Right renal cortex interstitium (tissue), 3 donors: ENCODE results near the gene SOSTDC1. TPM values are rescaled to one million over a fixed set of nuclear protein-coding genes. Genes with fewer than 3 reads are reported as not detected.
"Not testable (repeated sequence)": the region's sequence is repeated elsewhere in the genome, so short reads cannot be mapped to it uniquely, and the experiment has no call there.

Experiments
- DNase-seq, 3 donors: peaks; one replicate each; pipeline ENCODE4 v3.0.0-alpha.2; 2013; ENCODE audit warnings: low read depth in 3 of 3, low spot score in 2 of 3
- polyA plus RNA-seq, 3 donors: library from polyadenylated mRNA; unstranded; fragments of 120-200 nt; gene quantifications; one replicate each; pipeline ENCODE4 v1.2.1, GENCODE V29; 2013; ENCODE audit not compliant: insufficient read length in 3 of 3

SOSTDC1 gene, protein sequence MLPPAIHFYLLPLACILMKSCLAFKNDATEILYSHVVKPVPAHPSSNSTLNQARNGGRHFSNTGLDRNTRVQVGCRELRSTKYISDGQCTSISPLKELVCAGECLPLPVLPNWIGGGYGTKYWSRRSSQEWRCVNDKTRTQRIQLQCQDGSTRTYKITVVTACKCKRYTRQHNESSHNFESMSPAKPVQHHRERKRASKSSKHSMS
- polyA plus RNA-seq: 10 to 100 TPM; 52.8 to 60.6 (median 58.6) TPM

DNA sequence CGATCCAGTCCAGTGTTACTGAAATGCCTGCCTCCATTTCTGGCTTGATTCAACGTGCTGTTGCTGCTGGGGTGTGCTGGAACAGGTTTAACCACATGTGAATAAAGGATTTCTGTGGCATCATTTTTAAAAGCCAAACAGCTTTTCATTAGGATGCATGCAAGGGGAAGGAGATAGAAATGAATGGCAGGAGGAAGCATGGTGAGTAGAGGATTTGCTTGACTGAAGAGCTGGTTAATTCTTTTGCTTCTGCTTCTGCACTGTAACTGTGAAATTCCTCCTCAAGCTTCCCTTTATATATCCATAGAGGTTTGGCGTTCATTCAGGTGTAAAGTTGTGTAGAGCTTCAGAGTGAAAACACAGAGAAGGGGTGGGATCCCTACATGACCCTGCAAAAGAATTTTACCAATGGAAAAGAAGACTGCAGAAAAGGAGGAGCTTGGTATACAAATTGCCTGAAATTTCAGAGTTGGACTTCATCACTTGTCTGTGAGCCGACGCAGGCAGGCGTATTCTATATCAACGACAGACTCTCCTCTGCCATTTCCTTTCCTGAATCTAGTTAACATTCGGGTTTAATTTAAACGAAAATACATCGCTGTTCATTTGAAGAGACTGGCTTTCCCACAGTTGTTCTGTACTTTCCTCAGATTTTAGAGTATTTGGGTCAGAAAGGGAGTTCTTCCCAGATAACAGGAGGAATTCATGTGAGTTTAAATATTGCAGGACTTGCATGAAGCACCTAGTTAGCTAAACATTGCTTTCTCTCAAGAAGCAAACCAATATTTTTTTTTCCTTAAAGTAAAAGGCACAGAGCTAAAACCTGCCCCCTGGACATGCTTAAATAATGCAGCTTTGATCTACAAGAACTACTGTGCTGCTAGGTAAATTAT is at the start of gene SOSTDC1:
TSS of gene SOSTDC1 (minus strand) at position 270 of the 893 bp plus-strand sequence. CDS start at position 200, 70 bp downstream.
- peak in 2 of 3 donors; percentile 48 to 56 for DNase-seq

DNA sequence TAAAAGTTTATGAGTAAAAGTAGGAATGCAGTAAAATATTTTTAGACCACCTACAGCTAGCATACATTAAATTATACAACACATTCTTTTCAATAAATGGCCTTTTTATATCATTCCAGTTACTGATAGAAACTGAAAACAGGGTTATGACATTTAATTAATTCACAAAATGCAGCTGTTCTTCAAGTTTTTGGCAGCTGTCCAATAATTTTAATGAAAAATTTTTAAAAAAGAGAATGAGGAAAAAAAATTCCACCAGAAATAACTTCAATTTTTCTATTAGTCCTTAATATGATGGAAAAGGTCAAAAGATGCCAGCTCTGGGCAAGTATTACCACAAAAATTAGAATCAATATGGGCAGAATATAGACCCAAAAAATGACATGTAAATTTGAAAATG is 49.2 kb upstream of the SOSTDC1 start:
- no peak for DNase-seq

DNA sequence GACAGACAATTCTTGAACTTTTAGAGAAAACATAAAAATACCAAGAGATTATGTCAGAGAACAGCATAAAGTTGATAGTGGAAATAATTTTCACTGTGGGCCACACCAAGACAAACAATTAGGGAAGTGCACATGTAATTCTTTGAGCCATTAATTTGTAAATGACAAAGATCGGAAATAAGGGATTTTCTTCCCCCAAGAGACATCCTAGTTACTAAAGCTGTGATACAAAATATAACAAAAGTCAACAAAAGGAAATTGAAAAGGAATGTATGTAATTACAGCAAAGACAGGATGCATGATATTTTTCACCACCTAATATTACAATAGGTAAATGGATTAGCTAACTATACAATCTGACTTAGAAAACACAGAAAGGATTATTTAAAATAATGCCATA is 48.7 kb upstream of the SOSTDC1 start:
- no peak for DNase-seq

DNA sequence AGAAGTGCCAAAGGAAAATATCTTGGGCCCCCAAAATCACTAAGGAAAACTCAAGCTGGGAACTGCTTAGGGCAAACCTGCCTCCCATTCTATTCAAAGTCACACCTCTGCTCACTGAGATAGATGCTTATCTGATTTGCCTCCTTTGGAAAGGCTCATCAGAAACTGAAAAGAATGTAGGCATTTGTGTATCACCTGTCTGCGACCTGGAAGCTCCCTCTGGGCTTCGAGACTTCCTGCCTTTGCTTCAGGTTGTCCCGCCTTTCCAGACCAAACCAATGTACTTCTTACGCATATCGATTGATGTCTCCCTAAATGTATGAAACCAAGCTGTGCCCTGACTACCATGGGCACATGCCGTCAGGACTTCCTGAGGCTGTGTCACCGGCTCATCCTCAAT is 46.6 kb upstream of the SOSTDC1 start:
- DNase-seq: no peak

DNA sequence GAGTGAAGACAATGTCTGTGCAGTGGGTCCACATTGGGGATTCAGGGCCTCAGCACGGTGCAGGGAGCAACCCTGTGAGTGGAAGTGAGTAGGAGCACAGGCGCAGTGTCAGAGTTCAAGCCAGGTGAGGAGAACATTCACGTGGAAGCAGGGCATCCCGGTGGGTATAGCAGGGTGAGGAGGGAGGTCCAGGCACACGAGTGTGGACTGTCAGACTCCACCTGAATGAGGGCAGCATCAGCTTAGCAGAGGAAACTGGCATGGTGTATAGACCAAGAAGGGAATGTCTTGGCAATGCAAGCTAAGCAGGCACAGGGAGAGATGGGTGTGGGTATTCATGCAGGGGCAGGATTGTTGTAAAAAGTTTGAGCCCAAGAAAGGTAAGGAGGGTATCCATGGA is 45.8 kb upstream of the SOSTDC1 start:
- no peak for DNase-seq

DNA sequence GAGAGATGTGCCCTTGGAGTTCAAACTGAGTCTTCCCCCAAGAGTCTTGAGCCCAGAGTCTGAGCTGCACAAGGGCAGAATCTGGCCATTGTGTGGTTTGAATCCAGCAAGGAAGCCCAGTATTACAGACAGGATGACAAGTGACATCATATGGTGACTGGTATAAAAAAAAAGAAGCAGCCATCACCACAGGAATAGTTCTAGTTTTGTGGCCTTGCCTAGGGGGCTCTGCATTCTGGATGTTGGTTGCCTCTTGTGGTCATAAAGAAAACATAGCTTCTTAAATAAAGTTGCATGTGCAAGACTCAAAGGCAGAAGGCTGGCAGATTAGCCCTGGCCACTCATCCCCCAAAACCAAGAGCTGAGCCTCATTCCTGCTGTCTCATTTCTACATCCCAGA is 44.3 kb upstream of the SOSTDC1 start:
- no peak for DNase-seq

DNA sequence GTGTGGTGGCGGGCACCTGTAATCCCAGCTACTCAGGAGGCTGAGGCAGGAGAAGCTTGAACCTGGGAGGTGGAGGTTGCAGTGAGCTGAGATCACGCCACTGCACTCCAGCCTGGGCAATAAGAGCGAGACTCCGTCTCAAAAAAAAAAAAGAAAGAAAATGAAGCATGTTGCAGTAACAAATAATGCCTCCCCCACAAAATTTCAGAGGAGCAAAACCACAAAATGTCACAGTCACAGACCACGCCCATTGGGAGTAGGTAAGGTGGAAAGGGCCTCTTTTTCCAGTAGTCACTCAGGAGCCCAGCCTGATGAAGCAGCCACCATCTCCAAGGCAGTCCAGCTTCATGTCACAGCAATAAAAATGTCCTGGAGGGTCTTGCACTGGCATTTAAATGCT is 40.9 kb upstream of the SOSTDC1 start:
- not testable (repeated sequence) for DNase-seq

DNA sequence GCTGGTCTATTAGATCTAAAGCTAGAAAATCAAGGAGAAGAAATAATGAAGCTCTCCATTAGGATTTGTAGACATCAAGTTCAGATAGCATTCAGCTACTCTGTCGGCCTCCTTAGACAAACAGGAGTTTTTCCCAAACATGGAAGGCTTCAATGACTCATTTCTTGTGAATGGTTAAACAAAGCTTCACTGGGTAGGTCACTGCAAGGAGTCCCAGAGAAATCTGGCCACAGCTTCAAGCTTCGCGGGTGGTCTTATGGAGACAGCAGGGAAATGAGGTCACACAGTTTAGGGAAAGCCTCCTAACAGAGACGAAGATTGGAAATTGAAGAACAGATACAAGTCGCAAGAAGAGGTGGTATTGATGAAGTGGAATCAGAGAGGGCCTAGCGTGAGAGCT is 38.5 kb upstream of the SOSTDC1 start:
- DNase-seq: no peak

DNA sequence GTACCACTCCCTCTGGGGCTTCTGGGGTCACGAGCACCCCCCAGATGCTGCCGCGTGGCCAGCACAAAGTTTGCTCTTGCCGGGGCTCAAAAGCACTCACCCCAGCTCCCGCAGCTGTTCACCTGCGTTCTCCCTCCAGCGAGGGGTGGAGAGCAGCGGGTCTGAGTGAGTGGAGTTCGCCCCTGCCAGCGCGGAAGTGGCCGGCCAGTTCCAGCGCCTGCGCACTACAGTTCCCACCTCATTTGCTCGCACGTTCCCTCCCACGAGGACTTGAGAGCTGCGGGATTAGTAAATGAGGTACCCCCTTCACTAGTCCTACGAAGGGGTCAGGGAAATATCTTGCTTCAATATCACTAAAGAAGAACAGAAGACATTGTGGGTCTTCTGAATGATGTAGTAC is 36.8 kb upstream of the SOSTDC1 start:
- no peak for DNase-seq

DNA sequence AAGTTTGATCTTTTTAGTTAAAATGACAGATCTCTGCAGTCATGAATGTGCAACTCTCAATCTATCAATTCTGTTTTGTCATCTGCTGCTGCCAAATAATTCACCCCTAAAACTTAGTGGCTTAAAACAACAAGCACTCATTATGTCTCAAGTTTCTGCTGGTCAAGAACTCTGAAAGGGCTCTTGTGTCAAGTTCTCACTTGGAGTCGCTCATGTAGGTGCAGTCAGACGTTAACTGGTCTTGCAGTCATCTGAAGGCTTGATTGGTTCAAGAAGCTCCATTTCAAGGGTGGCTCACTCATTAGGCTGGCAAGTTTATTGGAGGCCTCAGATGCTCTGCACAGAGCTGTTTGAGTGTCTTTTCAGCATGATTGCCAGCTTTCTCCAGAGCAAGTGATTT is 32.6 kb upstream of the SOSTDC1 start:
- no peak for DNase-seq

DNA sequence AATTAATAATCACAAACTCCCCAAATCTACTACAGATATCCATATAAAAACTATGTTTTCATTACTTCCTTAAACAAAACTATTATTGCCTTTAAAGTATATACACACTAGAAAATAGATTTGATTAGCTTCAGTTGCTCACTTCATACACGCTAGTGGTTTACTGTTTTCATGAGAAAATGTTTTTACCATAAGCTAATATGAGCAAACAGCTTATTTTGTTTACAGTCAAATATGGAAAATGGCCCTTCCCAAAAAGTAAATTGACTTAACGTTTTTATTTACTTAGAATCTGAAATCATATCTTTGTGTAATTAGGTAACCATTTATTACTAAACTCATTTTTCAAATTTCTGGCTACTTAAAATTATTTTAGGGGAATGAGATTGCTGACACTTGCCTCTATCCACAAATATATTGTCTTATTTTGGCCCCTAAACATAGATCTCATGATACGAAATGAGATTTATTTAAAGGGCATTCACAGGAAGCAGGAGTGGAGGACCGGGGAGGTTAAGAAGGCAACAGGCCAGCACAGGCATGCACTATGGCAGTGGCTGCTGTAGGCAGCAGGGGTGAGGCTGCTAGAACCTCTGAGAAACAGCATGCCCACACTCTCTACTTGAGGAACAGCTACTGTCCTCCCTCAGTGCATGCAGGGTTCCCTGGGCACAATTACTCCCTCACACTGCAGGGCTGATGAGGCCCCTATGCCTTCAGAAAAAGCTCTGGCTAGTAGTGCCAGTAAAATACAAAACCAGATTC is 29.6 kb upstream of the SOSTDC1 start:
- DNase-seq: no peak

DNA sequence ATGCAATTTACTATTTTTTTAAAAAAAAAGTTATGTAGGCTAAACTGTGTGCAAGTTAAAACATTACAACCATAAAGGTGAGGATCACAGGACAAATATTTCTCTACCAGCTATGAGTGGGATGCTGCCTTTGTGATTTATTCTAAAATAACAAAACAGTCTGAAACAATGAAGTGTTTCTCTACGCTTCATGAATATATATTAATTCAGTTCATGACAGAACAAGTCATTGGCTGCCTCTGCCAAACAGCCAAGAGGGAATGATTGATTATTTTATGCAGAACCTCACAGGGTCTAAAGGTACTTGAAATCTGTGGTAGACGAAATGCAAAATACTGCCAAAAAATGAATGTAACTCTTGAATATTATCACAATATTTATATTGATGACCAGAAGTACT is 29.0 kb upstream of the SOSTDC1 start:
- DNase-seq: no peak

DNA sequence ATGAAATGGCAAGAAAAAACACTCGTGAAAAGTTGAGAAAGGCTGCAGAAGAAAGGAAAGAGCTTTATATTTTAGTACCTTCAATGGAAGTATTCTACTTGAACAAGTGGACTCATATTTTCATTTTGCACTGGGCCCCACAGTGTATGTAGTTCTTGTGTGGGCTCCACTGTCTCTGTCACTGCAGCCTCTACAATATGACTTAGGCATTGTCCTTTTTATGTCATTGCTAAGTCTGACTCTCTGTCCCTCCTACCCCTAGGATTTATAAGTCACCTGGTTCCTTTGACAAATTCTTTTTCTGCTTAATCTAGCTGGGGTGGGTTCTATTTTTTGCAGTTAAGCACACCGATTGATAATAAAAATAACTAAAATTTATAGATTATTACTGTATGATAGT is 27.7 kb upstream of the SOSTDC1 start:
- no peak for DNase-seq

DNA sequence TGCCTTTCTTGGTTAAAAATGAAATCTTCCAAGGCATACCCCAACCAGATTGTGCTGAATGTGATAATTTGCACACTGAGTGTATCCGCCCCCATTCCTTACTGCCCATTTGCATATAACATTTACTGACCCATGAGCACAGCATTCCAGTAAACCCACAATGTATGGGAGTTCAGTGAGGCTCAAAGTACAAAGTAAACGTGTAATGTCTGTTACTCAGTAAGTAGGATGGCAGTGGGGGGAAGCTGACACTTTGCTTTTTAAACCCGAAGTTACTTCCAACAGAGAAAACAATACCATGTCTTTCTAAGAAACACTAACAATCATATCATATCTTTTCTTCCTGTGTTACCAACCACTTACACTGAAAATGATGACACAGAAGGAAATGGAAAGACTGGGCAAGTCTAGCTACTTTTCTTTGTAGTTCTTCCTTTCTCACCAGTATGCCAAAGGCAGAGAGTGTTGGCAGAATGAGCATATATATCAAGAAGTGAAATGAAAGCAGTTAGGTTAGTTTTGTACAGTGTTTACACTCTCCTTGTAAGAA is 27.1 kb upstream of the SOSTDC1 start:
- DNase-seq: peak in 1 of 3 donors; percentile 23

DNA sequence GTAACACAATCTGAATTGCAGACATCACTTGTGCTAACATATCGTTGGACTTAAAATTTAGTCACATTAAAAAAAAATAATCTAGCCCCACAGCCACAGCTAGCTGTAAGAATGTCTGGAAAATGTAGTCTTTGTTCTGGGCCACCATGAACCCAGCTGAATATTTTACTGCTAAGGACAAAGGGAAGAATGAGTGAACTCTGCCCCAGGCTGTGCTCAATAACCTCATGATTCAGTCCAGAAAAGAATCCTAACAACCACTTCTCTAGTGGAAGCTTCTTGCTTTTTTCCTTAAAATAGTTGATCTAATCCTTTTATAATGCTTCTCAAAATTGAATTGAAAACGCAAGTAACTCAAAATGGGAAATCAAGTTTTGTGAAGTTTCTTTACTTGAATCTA is 25.6 kb upstream of the SOSTDC1 start:
- DNase-seq: no peak

DNA sequence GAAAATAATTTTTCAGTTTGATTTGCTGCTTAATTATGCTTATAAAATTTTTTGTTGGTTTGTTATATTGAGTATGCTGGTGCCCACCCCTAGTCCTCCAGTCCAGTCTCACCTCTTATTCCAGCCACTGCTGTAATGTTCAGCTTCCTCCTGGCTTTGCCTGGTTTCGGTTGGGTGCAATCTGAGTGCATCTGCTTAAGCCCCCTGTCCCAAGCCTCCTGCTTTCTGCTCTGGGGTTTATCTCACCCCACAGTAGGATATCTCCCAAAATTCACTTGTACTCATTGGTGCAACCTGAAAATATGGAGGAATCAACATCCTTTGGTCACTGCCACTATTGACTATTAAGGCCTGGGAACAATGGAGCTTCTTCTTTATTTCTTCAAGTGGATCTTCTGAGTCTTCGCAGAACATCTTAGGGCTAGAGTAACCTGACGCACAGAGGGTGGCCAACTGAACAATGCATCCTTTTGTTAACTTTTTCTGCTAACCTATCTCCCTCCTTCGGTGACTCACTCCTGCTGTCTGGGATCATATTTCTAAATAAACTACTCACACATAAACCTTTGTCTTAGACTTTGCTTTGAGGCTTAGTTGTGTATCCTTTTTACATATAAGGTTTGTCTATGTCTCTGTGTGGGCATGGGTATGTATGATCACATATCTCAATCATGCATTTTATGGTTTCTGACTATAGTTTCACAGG is 19.1 kb upstream of the SOSTDC1 start:
- DNase-seq: no peak

DNA sequence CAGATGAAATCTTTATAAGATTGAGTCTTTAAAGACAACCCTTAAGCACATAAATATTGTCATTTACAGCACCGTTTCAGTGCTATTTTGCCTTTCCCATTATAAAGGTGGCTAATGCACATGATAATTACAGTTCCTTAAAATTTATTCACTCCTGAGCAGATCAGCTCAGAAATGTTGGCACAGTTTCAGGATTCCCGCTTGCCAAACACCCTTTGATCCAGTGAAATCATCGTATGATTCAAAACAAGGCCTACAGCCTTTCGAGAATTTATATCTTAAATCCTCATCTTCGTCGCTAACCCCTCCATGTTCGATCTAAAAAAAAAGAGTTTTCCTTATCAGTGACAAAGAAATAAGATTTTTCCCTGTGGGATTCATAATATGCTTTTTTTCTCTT is 14.1 kb upstream of the SOSTDC1 start:
- DNase-seq: no peak

DNA sequence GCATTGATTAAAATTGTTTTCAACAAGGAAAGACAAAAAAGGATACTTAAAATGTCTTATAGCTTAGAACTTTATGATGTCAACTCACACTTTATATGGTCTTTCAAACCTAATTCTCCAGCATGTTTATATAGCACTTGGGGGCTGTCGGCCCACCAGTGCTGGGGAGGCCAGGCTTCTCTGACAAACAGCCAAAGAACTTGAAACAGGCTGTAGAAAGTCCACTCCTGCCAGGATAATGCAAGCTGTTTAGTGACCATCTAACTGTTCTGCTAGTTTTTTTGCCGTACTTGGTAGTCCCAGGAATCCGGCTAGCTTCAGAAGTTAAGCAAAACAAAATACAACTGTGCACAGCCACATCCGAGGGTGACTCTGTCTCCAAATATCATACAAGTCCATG is 13.6 kb upstream of the SOSTDC1 start:
- DNase-seq: no peak

DNA sequence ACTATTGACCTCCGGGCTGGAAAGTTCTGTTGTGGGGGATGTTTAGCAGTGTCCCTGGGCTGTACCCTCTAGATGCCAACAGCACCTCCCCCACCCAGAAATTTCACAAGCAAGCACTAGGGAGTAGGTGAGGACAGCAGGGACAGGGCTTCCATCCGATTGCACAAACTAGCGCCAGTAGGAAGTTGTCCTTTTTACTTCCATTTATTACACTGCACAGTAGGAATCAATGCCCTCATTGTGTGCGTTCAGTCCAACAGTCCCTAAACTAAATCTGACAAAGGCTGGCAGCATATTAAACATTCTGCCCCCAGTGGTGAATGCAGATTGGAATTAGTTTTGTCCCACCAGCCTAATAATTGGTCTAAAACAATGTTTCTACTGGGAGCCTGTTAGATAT is 6.4 kb upstream of the SOSTDC1 start:
- no peak for DNase-seq

DNA sequence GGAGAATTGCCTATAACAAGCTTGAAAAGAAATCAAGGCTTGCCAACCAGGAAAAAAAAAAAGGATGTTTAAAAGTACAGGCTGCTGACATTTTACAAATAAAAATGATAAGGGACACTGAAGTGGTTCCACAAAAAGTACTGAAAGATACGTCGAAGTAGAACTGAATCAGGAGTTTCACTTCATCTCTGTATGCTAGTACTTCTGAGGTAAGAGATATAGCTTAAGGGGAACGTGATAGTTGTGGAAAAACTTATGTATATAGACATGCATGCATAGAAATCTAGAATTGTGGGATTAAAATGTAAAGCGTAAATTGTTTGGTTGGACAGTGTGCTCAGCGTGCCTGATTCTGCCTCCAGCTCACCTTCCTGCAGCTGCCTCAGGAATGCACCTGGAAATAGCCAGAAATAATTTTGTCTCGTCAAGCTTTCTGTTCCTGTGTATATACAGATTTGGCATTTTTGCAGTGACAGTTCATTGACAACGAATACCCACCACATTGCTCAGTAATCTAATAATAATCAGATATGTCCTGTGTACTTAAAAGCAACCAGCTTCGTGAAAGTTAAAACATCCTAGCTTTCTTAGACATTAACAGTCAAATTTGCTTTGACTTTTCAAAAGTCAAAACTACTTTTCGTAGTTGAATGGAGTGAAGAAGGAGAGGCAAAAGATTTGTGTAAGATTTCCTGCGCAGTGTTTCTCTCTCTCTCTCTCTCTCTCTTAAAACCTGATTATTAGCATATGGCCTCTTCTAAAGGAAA is 1.4 kb downstream of the SOSTDC1 start:
- DNase-seq: no peak
